Mammary epithelial cell (primary cell): Measurements from ENCODE around the gene AGPS.
"Not testable (repeated sequence)": the region's sequence is repeated elsewhere in the genome, so short reads cannot be mapped to it uniquely, and the experiment has no call there.

Experiments
- EZH2 ChIP-seq: IDR thresholded peaks from 2 replicates; pipeline ENCODE4 v1.6.1; 2012; ENCODE audit warnings: low read length, inconsistent platforms, borderline replicate concordance
- TF ChIP-seq, protein P1 (sequence below), 2 donors: IDR thresholded peaks in 1 of 2; conservative IDR thresholded peaks in 1 of 2; 2 replicates each; pipeline ENCODE4 v1.5.1; 2011 to 2012; ENCODE audit warnings: inconsistent platforms in 2 of 2, low read length in 2 of 2, mild to moderate bottlenecking in 2 of 2, control low read depth in 1 of 2, low read depth in 1 of 2; ENCODE audit not compliant: insufficient read depth in 1 of 2; ENCODE audit errors: extremely low read depth in 1 of 2

DNA sequence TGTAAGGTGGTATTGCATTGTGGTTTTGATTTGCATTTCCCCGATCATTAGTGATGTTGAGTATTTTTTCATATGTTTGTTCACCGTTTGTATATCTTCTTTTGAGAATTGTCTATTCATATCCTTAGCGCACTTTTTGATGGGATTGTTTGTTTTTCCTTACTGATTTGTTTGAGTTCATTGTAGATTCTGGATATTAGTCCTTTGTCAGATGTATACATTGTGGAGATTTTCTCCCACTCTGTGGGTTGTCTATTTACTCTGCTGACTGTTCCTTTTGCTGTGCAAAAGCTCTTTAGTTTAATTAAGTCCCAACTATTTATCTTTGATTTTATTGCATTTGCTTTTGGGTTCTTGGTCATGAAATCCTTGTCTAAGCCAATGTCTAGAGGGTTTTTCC lies 38.0 kb upstream of the AGPS start:
- TF ChIP-seq, protein P1, sequence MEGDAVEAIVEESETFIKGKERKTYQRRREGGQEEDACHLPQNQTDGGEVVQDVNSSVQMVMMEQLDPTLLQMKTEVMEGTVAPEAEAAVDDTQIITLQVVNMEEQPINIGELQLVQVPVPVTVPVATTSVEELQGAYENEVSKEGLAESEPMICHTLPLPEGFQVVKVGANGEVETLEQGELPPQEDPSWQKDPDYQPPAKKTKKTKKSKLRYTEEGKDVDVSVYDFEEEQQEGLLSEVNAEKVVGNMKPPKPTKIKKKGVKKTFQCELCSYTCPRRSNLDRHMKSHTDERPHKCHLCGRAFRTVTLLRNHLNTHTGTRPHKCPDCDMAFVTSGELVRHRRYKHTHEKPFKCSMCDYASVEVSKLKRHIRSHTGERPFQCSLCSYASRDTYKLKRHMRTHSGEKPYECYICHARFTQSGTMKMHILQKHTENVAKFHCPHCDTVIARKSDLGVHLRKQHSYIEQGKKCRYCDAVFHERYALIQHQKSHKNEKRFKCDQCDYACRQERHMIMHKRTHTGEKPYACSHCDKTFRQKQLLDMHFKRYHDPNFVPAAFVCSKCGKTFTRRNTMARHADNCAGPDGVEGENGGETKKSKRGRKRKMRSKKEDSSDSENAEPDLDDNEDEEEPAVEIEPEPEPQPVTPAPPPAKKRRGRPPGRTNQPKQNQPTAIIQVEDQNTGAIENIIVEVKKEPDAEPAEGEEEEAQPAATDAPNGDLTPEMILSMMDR (conservative IDR thresholded peaks at IDR 0.05 in 1 of 2, IDR thresholded peaks at IDR 0.05 in 1 of 2; ENCODE audit: extremely low read depth in 1 of 2, insufficient read depth in 1 of 2, low read depth in 1 of 2, low read length in 2 of 2), result not testable (repeated sequence)
- not testable (repeated sequence) for TF ChIP-seq EZH2
